Measurements from ENCODE around the gene CLDN22. TPM values are rescaled to one million over a fixed set of nuclear protein-coding genes. Genes with fewer than 3 reads are reported as not detected.

The CLDN22 gene
- total RNA-seq, 4 donors from 2014 or later = not detected

GRCh38 chr4:183286590-183287308, 33.3 kb downstream of the CLDN22 start:
- no peak for TF ChIP-seq CTCF (IDR thresholded peaks at IDR 0.05)
- TF ChIP-seq POLR2A (IDR thresholded peaks at IDR 0.05) = no peak
- Histone ChIP-seq H3K9me3 (no peaks in the 10 kb centered on the region), H3K4me1 (peaks cover 0 to 3% (median 0%) of the 10 kb centered on the region in 4 donors), H3K4me3 (no peak overlapping the region), H3K27me3 (no peaks in the 10 kb centered on the region), H3K27ac (no peak overlapping the region), H3K36me3 (peaks cover 0 to 5% (median 0%) of the 10 kb centered on the region in 3 donors)
- DNase-seq = no peak

GRCh38 chr4:183285886-183286285, 34.2 kb downstream of the CLDN22 start:
- H3K4me1 ChIP-seq = peaks cover 0 to 3% (median 0%) of the 10 kb centered on the region in 4 donors
- H3K4me3 ChIP-seq = no peak overlapping the region
- H3K27me3 ChIP-seq = no peaks in the 10 kb centered on the region
- H3K27ac ChIP-seq = no peak overlapping the region
- no peak for TF ChIP-seq POLR2A (IDR thresholded peaks at IDR 0.05)
- TF ChIP-seq CTCF (IDR thresholded peaks at IDR 0.05) = no peak
- DNase-seq = no peak
- no peaks in the 10 kb centered on the region for H3K9me3 ChIP-seq
- H3K36me3 ChIP-seq = peaks cover 0 to 5% (median 0%) of the 10 kb centered on the region in 3 donors

GRCh38 chr4:183284965-183285364, 35.1 kb downstream of the CLDN22 start:
- Histone ChIP-seq H3K9me3 (no peaks in the 10 kb centered on the region), H3K36me3 (peaks cover 0 to 5% (median 0%) of the 10 kb centered on the region in 3 donors), H3K4me3 (no peak overlapping the region), H3K27me3 (no peaks in the 10 kb centered on the region), H3K27ac (no peak overlapping the region), H3K4me1 (peaks cover 0 to 3% (median 0%) of the 10 kb centered on the region in 4 donors)
- no peak for DNase-seq
- TF ChIP-seq POLR2A (IDR thresholded peaks at IDR 0.05) (no peak), CTCF (IDR thresholded peaks at IDR 0.05) (no peak)

GRCh38 chr4:183284258-183284785, 35.8 kb downstream of the CLDN22 start:
- Histone ChIP-seq H3K27ac (no peak overlapping the region), H3K27me3 (no peaks in the 10 kb centered on the region), H3K36me3 (peaks cover 0 to 5% (median 0%) of the 10 kb centered on the region in 3 donors), H3K9me3 (no peaks in the 10 kb centered on the region), H3K4me1 (peaks cover 0 to 3% (median 0%) of the 10 kb centered on the region in 4 donors), H3K4me3 (no peak overlapping the region)
- DNase-seq = no peak
- TF ChIP-seq CTCF (IDR thresholded peaks at IDR 0.05) = no peak

- H3K36me3 ChIP-seq = no peaks in the 10 kb centered on the region
- H3K4me1 ChIP-seq = no peaks in the 10 kb centered on the region
- TF ChIP-seq POLR2A (IDR thresholded peaks at IDR 0.05) (no peak), CTCF (IDR thresholded peaks at IDR 0.05) (no peak)
- no peak overlapping the region for H3K27ac ChIP-seq
- no peak for DNase-seq
- H3K27me3 ChIP-seq = no peaks in the 10 kb centered on the region
- H3K4me3 ChIP-seq = no peak overlapping the region
- peaks cover 0 to 11% (median 2%) of the 10 kb centered on the region in 4 donors for H3K9me3 ChIP-seq
Measured at GRCh38 chr4:183276106-183276505, 44.0 kb downstream of the CLDN22 start.

Data from Peyer's patch (tissue), 4 donors.